Measurements from ENCODE around the gene VDAC1. TPM values are rescaled to one million over a fixed set of nuclear protein-coding genes. Genes with fewer than 3 reads are reported as not detected.

Gene VDAC1
- total RNA-seq, 4 donors from 2014 or later: 151 to 220 (median 188) TPM

DNA sequence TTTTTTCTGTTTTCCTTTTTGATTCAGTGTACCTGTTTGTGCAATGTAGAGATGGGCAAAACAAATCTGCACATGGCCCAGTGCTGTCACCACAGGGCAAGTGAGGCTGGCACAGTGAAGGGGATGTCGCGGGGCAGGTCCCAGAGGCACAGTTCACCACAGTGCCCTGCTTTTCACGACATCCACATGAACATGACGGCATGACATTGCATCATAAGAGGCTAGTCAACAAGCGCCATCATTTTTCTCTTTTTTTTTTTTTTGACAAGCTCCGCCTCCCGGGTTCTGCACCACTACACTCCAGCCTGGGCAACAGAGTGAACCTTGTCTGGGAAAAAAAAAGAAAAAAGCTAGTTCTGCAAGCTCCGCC, 42.9 kb upstream of the VDAC1 start:
- Histone ChIP-seq H3K27ac (no peak overlapping the region), H3K36me3 (no peaks in the 10 kb centered on the region), H3K4me1 (no peaks in the 10 kb centered on the region), H3K27me3 (no peaks in the 10 kb centered on the region), H3K9me3 (no peaks in the 10 kb centered on the region), H3K4me3 (no peak overlapping the region)
- no peak for TF ChIP-seq POLR2A (IDR thresholded peaks at IDR 0.05)
- no peak for TF ChIP-seq CTCF (IDR thresholded peaks at IDR 0.05)
- DNase-seq: no peak
- intact Hi-C loops (cut with DNase I): loop anchor here (10.0 kb wide), 1 partner anchor 47 kb away; no protein-coding TSS in a partner anchor
- 89 to 91% methylated on average over 6 to 8 of the region's 8 CpGs for WGBS, 2 donors

- no peak for TF ChIP-seq POLR2A (IDR thresholded peaks at IDR 0.05)
- no peak for TF ChIP-seq CTCF (IDR thresholded peaks at IDR 0.05)
- H3K27ac ChIP-seq: no peak overlapping the region
- H3K4me3 ChIP-seq: no peak overlapping the region
- H3K9me3 ChIP-seq: no peaks in the 10 kb centered on the region
- no peaks in the 10 kb centered on the region for H3K36me3 ChIP-seq
- no peak for DNase-seq
- no peaks in the 10 kb centered on the region for H3K4me1 ChIP-seq
- no peaks in the 10 kb centered on the region for H3K27me3 ChIP-seq
- WGBS, 2 donors: 71 to 75% methylated on average over 4 to 6 of the region's 6 CpGs
- intact Hi-C loops (cut with DNase I): loop anchor here (10.0 kb wide), 1 partner anchor 48 kb away; no protein-coding TSS in a partner anchor
Observed at GRCh38 chr5:134046801-134047686, 42.3 kb upstream of the VDAC1 start.

- Histone ChIP-seq H3K4me3 (no peak overlapping the region), H3K9me3 (no peaks in the 10 kb centered on the region), H3K27ac (no peak overlapping the region), H3K4me1 (no peaks in the 10 kb centered on the region), H3K27me3 (no peaks in the 10 kb centered on the region), H3K36me3 (no peaks in the 10 kb centered on the region)
- no peak for TF ChIP-seq POLR2A (IDR thresholded peaks at IDR 0.05)
- TF ChIP-seq CTCF (IDR thresholded peaks at IDR 0.05): no peak
- intact Hi-C loops (cut with DNase I): loop anchor here (10.0 kb wide), 1 partner anchor 48 kb away; no protein-coding TSS in a partner anchor
- WGBS, 2 donors: 84 to 87% methylated on average over 4 of the region's 4 CpGs
- no peak for DNase-seq
Observed at GRCh38 chr5:134046330-134046729, 41.6 kb upstream of the VDAC1 start.

DNA sequence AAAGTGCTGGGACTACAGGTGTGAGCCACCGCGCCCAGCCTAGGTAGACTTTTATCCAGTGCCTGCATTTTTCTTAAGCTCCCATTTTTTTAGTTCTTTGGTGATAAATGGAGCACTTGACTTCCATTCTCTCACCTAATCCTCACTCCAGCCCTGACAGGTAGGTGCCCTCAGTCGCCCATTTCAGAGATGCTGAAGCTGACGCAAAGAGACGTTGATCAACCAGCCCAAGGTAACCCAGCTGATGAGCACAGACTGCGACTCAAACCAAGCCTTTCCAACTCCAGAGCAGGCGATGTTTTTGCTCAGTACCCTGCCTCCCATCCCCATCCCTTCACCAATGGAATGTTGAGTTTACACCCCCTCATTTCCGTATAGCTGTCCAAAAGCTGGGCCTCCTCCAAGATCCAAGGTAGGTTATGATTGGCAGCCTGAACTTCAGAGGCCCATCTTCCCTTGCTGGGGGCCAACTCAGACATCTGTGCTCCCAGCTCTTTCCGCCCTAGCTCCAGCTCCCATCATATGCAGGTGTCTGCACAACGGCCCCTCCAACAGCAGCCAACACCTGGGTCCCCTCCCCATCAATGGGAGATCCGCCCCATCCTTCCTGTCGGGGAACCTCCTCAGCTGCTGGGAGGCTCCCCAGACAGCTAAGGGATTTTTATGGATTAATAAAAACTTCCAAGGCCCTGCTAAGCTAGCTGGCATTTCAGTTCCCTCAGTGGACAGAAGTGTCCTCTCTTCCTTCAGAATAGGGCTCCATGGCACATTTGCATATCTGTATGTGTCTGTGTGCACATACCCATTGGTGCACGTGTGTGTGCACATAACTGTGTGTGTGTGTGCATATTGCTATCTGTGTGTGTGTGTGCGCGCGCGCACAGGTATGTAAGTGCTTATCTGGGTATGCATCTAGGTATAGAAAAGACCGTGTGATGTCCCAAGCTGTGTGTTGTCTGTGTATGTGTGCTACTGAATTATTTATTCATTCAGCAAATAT, 39.3 kb upstream of the VDAC1 start:
- no peak for DNase-seq
- Histone ChIP-seq H3K9me3 (no peaks in the 10 kb centered on the region), H3K4me3 (no peak overlapping the region), H3K36me3 (no peaks in the 10 kb centered on the region), H3K4me1 (peaks cover 0 to 12% (median 0%) of the 10 kb centered on the region in 3 donors), H3K27ac (no peak overlapping the region), H3K27me3 (no peaks in the 10 kb centered on the region)
- TF ChIP-seq CTCF (IDR thresholded peaks at IDR 0.05) (no peak), POLR2A (IDR thresholded peaks at IDR 0.05) (no peak)
- 83 to 86% methylated on average over 14 to 16 of the region's 18 CpGs for WGBS, 2 donors
- intact Hi-C loops (cut with DNase I): loop anchor here (10.0 kb wide), 1 partner anchor 51 kb away; no protein-coding TSS in a partner anchor

Data from esophagus squamous epithelium (tissue), 5 donors.